Osteocyte (in vitro differentiated cells): ENCODE data around the gene ERBB3. TPM values are rescaled to one million over a fixed set of nuclear protein-coding genes. Genes with fewer than 3 reads are reported as not detected.

Source experiments
- DNase-seq: peaks from one replicate; pipeline ENCODE4 v3.0.0; 2021; ENCODE audit warnings: mixed read lengths; ENCODE audit not compliant: unreplicated experiment; ENCODE audit errors: extremely low spot score
- H3K27ac Mint-ChIP-seq: one replicate; pipeline ENCODE4 v1.8.0; 2021; ENCODE audit warnings: mild to moderate bottlenecking, mixed read lengths; ENCODE audit not compliant: unreplicated experiment
- H3K27me3 Mint-ChIP-seq: one replicate; pipeline ENCODE4 v1.8.0; 2021; ENCODE audit warnings: mixed read lengths; ENCODE audit not compliant: unreplicated experiment
- H3K36me3 Mint-ChIP-seq: one replicate; pipeline ENCODE4 v1.8.0; 2021; ENCODE audit warnings: mixed read lengths; ENCODE audit not compliant: unreplicated experiment
- H3K4me1 Mint-ChIP-seq: one replicate; pipeline ENCODE4 v1.8.0; 2021; ENCODE audit warnings: mixed read lengths; ENCODE audit not compliant: unreplicated experiment
- H3K4me3 Mint-ChIP-seq: one replicate; pipeline ENCODE4 v1.8.0; 2021; ENCODE audit warnings: mild to moderate bottlenecking, moderate library complexity, mixed read lengths; ENCODE audit not compliant: unreplicated experiment
- H3K9me3 Mint-ChIP-seq: one replicate; pipeline ENCODE4 v1.8.0; 2021; ENCODE audit warnings: mixed read lengths; ENCODE audit not compliant: unreplicated experiment
- CTCF ChIP-seq: fragments of 200-600 bp; sonication (generic); IDR thresholded peaks from 2 replicates; pipeline ENCODE4 v1.5.0; 2021; ENCODE audit warnings: antibody characterized with exemption, mild to moderate bottlenecking, moderate library complexity
- total RNA-seq: library from RNA; stranded (reverse); gene quantifications from 2 replicates; pipeline ENCODE4 v1.2.1, GENCODE V29; 2021

ERBB3 gene
- total RNA-seq, 1 donor from 2014 or later, result 1.2 TPM

GRCh38 chr12:56103066-56103711 is 23.2 kb downstream of the ERBB3 start:
- Mint-ChIP-seq H3K36me3 (peaks cover 9% of the 10 kb centered on the region), H3K9me3 (no peaks in the 10 kb centered on the region), H3K27ac (peak overlapping the region; percentile 98), H3K4me1 (peaks cover 30% of the 10 kb centered on the region), H3K4me3 (peak overlapping the region; percentile 95), H3K27me3 (no peaks in the 10 kb centered on the region)
- no peak for DNase-seq
- no peak for TF ChIP-seq CTCF

GRCh38 chr12:56103823-56104108 is 23.8 kb downstream of the ERBB3 start:
- Mint-ChIP-seq H3K27me3 (no peaks in the 10 kb centered on the region), H3K36me3 (peaks cover 13% of the 10 kb centered on the region), H3K27ac (peak overlapping the region; percentile 98), H3K4me3 (peak overlapping the region; percentile 95), H3K4me1 (peaks cover 30% of the 10 kb centered on the region), H3K9me3 (no peaks in the 10 kb centered on the region)
- no peak for DNase-seq
- no peak for TF ChIP-seq CTCF

- Mint-ChIP-seq H3K4me1 (peaks cover 30% of the 10 kb centered on the region), H3K27ac (peak within 1 kb of the TSS; percentile 98), H3K36me3 (peaks cover 13% of the 10 kb centered on the region), H3K9me3 (no peaks in the 10 kb centered on the region), H3K4me3 (peak within 1 kb of the TSS; percentile 95), H3K27me3 (no peaks in the 10 kb centered on the region)
- no peak for TF ChIP-seq CTCF
- DNase-seq, result peak; percentile 99
Measured at GRCh38 chr12:56104109-56104814, 24.3 kb downstream of the ERBB3 start, which contains the start of gene PA2G4. Gene PA2G4, plus strand, starts transcription at chr12:56104559. Its CDS starts 179 bp downstream, at chr12:56104738.

- H3K36me3 Mint-ChIP-seq, result peaks cover 13% of the 10 kb centered on the region
- no peaks in the 10 kb centered on the region for H3K9me3 Mint-ChIP-seq
- peaks cover 30% of the 10 kb centered on the region for H3K4me1 Mint-ChIP-seq
- DNase-seq, result no peak
- TF ChIP-seq CTCF, result no peak
- H3K4me3 Mint-ChIP-seq, result peak overlapping the region; percentile 95
- no peaks in the 10 kb centered on the region for H3K27me3 Mint-ChIP-seq
- H3K27ac Mint-ChIP-seq, result peak overlapping the region; percentile 98
Measured at GRCh38 chr12:56104815-56105608, 25.0 kb downstream of the ERBB3 start.

- H3K4me1 Mint-ChIP-seq, result peaks cover 30% of the 10 kb centered on the region
- DNase-seq, result no peak
- H3K36me3 Mint-ChIP-seq, result peaks cover 18% of the 10 kb centered on the region
- H3K4me3 Mint-ChIP-seq, result peak overlapping the region; percentile 95
- H3K27ac Mint-ChIP-seq, result peak overlapping the region; percentile 98
- no peaks in the 10 kb centered on the region for H3K9me3 Mint-ChIP-seq
- H3K27me3 Mint-ChIP-seq, result no peaks in the 10 kb centered on the region
- TF ChIP-seq CTCF, result no peak
Measured at GRCh38 chr12:56105609-56105902, 25.6 kb downstream of the ERBB3 start.
